ENCODE data around the gene ZIM2. TPM values are rescaled to one million over a fixed set of nuclear protein-coding genes. Genes with fewer than 3 reads are reported as not detected.

ZIM2 gene
- total RNA-seq, 4 donors from 2014 or later: 1.3 TPM; not detected in 3

DNA sequence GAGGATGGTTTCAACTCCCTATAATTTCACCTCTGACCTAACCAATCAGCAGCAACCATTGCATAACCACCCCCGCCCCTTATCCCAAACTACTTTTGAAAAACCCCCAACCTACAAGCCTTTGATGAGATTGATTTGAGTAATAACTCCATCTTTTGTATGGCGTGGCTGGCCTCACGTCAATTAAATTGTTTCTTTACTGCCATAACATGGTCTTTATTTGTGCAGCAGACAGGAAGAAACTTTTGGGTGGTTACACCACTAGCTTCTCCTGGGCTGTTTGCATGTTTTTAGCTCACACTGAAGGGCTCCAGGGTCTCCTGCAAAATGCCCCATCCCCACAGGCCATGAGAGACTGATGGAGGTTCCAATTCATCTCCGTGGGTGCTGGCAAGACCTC, 34.0 kb upstream of the ZIM2 start:
- TF ChIP-seq, protein P1, sequence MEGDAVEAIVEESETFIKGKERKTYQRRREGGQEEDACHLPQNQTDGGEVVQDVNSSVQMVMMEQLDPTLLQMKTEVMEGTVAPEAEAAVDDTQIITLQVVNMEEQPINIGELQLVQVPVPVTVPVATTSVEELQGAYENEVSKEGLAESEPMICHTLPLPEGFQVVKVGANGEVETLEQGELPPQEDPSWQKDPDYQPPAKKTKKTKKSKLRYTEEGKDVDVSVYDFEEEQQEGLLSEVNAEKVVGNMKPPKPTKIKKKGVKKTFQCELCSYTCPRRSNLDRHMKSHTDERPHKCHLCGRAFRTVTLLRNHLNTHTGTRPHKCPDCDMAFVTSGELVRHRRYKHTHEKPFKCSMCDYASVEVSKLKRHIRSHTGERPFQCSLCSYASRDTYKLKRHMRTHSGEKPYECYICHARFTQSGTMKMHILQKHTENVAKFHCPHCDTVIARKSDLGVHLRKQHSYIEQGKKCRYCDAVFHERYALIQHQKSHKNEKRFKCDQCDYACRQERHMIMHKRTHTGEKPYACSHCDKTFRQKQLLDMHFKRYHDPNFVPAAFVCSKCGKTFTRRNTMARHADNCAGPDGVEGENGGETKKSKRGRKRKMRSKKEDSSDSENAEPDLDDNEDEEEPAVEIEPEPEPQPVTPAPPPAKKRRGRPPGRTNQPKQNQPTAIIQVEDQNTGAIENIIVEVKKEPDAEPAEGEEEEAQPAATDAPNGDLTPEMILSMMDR (IDR thresholded peaks at IDR 0.05; ENCODE audit: low read depth): no peak

DNA sequence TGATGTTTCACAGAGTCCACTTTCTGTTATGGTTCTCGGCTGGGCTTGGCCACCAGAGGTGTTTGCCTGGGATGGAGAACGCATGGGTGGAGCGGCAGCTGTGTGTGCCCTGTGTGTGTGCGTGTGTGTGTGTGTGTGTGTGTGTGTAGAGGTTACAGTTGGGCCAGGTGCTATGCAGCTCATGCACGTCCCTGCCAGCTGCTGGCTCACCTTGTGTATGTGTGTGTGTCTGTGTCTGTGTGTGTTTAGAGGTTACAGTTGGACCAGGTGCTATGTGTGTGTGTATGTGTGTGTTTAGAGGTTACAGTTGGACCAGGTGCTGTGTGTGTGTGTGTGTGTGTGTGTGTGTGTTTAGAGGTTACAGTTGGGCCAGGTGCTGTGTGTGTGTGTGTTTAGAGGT, 33.0 kb upstream of the ZIM2 start:
- TF ChIP-seq, protein P1 (IDR thresholded peaks at IDR 0.05; ENCODE audit: low read depth): no peak

DNA sequence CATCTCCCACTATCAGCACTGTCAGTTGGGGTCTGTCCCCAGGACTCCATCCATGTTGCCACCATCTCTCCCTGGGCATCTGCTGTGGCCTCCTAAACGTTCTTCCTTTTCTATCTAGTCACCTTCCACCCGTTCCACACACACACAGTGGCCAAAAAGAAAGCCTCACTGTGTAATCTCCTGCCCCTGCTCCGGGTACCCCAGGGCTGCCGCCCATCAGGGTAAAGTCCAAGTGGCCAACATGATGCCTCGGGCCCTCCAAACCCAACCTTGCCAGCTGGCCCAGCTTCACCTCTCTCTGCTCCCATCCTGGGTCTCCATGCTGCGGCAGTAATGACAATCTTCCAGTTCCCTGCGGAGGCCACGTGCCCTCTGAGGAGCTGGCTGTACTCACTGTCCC, 29.4 kb upstream of the ZIM2 start:
- TF ChIP-seq, protein P1 (IDR thresholded peaks at IDR 0.05; ENCODE audit: low read depth): no peak

DNA sequence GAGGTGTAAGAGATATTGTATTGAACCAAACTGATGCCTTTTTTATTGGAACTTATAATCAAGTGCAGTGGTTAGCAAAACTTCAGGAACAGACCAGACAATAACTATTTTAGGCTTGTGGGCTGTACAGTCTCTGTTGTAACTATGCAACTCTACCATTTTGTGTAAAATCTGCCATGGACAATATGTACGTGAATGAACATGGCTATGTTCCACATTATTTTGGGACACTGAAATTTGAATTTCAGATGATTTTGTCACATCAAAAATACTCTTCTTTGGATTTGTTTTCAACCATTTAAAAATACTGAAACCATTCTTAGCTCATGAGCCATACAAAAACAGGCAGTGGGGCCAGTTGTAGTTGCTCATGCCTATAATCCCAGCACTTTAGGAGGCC, 27.9 kb upstream of the ZIM2 start:
- TF ChIP-seq, protein P1 (IDR thresholded peaks at IDR 0.05; ENCODE audit: low read depth): no peak

DNA sequence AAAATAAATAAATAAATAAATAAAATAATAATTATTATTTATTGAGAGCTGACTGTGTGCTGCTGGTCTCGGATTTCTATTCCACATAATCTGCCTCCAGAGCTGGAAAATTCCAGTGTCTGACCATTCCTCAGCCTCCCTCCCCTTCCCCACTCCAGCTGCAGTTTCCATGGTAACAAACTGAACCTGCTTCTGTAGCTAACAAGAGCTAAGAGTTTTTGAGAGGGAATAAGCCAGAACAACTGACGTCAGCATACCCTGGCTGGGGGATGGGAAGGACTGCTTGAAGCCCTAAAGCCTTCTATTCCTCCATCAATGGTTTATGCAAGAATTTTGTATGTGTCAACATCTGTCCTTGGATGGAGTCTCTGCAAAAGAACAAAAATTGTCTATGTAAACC, 26.0 kb upstream of the ZIM2 start:
- TF ChIP-seq, protein P1 (IDR thresholded peaks at IDR 0.05; ENCODE audit: low read depth): no peak

DNA sequence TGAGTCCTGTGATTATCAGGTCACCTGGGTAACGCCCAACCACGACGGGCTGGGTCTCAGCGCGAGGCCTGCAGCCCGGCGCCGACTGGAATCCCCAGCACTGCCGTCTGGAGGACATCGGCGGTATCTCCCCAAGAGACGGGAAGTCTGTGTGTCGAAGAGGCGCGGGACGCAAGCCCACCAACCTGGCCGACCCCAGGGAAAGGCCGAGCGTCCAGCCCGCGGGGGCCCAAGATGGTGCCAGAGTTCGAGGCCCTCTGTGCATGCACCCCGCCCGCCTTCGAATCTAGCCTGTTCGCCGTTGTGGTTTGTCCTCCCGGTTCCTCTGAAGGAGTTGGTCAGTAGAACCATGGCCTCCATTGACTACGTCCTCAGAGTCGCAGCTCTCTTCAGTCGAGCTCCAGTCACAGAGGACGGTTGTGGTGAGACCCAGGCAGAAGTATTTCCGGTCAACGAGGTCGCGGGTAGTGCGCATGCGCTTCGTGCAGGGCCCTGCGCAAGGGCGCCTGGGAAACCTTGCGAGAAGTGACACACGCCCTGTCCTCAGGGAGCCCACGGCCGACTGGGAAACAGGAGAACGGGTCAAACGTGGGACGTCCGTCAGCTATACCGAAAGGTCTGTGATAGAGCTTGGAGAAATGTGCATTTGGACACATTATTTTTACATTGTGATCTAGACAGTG, 24.1 kb upstream of the ZIM2 start:
- TF ChIP-seq, protein P1 (IDR thresholded peaks at IDR 0.05; ENCODE audit: low read depth): no peak

DNA sequence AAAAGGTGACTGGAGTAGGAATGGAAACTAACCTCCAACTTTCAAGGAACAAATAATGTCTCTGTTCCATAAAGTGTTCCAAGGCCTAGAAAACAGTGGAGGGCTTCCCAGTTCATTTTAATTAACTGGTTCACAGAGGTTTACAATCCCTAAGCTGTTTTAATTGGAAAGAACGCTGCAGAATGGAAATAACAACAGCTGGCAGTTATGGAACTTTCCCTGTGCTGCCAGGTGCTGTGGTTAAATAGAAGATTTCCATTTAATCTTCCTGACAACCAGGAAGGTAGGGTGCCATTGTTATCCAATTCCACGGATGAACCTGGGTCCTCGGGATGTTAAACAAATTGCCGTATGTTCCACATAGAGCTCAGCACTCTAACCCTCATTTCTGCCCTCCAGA, 22.2 kb upstream of the ZIM2 start:
- TF ChIP-seq, protein P1 (IDR thresholded peaks at IDR 0.05; ENCODE audit: low read depth): no peak
